HepG2 (cell line): ENCODE data around the gene OR2A5.

ENCODE experiments used
- CBX2 ChIP-seq, 2 experiments: fragments of 200-600 bp in 1 of 2; sonication (generic); formaldehyde crosslinking in 1 of 2; IDR thresholded peaks; 2 replicates each; pipeline versions ENCODE4 v1.7.0 to v1.8.1; 2018 to 2022; ENCODE audit warnings: low read depth in 2 of 2, low read length in 1 of 2, mild to moderate bottlenecking in 1 of 2, missing genetic modification reagents in 1 of 2
- CTCF ChIP-seq: sonication (generic); formaldehyde crosslinking; IDR thresholded peaks from 2 replicates; pipeline ENCODE4 v1.5.0; 2020; ENCODE audit warnings: mild to moderate bottlenecking, missing genetic modification reagents, moderate library complexity
- ELF1 ChIP-seq: sonication (generic); formaldehyde crosslinking; IDR thresholded peaks from 2 replicates; pipeline ENCODE4 v1.4.0; 2020; ENCODE audit warnings: missing genetic modification reagents
- ETV6 ChIP-seq: sonication (generic); formaldehyde crosslinking; conservative IDR thresholded peaks from 2 replicates; pipeline ENCODE4 v1.4.0; 2020; ENCODE audit warnings: missing genetic modification reagents
- FOXA3 ChIP-seq: IDR thresholded peaks from 2 replicates; pipeline ENCODE4 v1.6.1; 2016; ENCODE audit warnings: missing genetic modification reagents, missing compliant biosample characterization
- HCFC1 ChIP-seq: fragments of 150-350 bp; IDR thresholded peaks from 2 replicates; pipeline ENCODE4 v1.6.1; 2014; ENCODE audit warnings: low read depth, low read length
- ZNF24 ChIP-seq: fragments of 450-650 bp; IDR thresholded peaks from 2 replicates; pipeline ENCODE4 v1.6.1; 2017; ENCODE audit warnings: antibody characterized with exemption, mild to moderate bottlenecking
- ZNF644 ChIP-seq: IDR thresholded peaks from 2 replicates; pipeline ENCODE4 v1.6.1; 2016; ENCODE audit warnings: low read depth

- TF ChIP-seq HCFC1 (no peak), ZNF24 (no peak), CBX2 (IDR thresholded peaks at IDR 0.05; ENCODE audit: low read depth, low read length) (no peak), CBX2 (CRISPR knock-in tag; IDR thresholded peaks at IDR 0.05; ENCODE audit: low read depth) (no peak), ELF1 (no peak), FOXA3 (CRISPR knock-in tag) (no peak), CTCF (CRISPR knock-in tag) (peak; percentile 81), ETV6 (CRISPR knock-in tag) (no peak), ZNF644 (CRISPR knock-in tag) (no peak)
Observed at GRCh38 chr7:144011458-144012230, 37.1 kb upstream of the OR2A5 start.
